Measurements from ENCODE around the gene NUP58. TPM values are rescaled to one million over a fixed set of nuclear protein-coding genes. Genes with fewer than 3 reads are reported as not detected.

The NUP58 gene
- total and polyA plus RNA-seq, 10 of the 15 experiments (the other 5 are each of a cell fraction or from before 2014, with no cell fraction given): 12.1 to 78.0 (median 48.9) TPM

GRCh38 chr13:25286969-25287961, 14.2 kb upstream of the NUP58 start, which contains the start of gene MTMR6 (continued):
- 0 out of 2 replicates have a peak, but pooled peaks have one; percentile 36 for TF ChIP-seq PAX5 (IDR thresholded peaks at IDR 0.05; ENCODE audit: borderline replicate concordance, low read depth, low read length)
- TF ChIP-seq, protein P1, sequence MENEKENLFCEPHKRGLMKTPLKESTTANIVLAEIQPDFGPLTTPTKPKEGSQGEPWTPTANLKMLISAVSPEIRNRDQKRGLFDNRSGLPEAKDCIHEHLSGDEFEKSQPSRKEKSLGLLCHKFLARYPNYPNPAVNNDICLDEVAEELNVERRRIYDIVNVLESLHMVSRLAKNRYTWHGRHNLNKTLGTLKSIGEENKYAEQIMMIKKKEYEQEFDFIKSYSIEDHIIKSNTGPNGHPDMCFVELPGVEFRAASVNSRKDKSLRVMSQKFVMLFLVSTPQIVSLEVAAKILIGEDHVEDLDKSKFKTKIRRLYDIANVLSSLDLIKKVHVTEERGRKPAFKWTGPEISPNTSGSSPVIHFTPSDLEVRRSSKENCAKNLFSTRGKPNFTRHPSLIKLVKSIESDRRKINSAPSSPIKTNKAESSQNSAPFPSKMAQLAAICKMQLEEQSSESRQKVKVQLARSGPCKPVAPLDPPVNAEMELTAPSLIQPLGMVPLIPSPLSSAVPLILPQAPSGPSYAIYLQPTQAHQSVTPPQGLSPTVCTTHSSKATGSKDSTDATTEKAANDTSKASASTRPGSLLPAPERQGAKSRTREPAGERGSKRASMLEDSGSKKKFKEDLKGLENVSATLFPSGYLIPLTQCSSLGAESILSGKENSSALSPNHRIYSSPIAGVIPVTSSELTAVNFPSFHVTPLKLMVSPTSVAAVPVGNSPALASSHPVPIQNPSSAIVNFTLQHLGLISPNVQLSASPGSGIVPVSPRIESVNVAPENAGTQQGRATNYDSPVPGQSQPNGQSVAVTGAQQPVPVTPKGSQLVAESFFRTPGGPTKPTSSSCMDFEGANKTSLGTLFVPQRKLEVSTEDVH (IDR thresholded peaks at IDR 0.05; ENCODE audit: low read depth, partially characterized antibody): no peak
- TF ChIP-seq IKZF1 (conservative IDR thresholded peaks at IDR 0.05): peak; percentile 86
- peak; percentile 58 for TF ChIP-seq LARP7 (IDR thresholded peaks at IDR 0.05)
- TF ChIP-seq BHLHE40 (IDR thresholded peaks at IDR 0.05; ENCODE audit: borderline replicate concordance in 1 of 2, low read depth in 2 of 2, low read length in 1 of 2): peak; percentile 78 to 82
- peak; percentile 98 for TF ChIP-seq MEF2B (IDR thresholded peaks at IDR 0.05; ENCODE audit: partially characterized antibody, poor library complexity, severe bottlenecking)
- TF ChIP-seq IKZF2 (IDR thresholded peaks at IDR 0.05): peak; percentile 28 to 57; a peak in 3 of 4 replicates
- TF ChIP-seq, protein P2, sequence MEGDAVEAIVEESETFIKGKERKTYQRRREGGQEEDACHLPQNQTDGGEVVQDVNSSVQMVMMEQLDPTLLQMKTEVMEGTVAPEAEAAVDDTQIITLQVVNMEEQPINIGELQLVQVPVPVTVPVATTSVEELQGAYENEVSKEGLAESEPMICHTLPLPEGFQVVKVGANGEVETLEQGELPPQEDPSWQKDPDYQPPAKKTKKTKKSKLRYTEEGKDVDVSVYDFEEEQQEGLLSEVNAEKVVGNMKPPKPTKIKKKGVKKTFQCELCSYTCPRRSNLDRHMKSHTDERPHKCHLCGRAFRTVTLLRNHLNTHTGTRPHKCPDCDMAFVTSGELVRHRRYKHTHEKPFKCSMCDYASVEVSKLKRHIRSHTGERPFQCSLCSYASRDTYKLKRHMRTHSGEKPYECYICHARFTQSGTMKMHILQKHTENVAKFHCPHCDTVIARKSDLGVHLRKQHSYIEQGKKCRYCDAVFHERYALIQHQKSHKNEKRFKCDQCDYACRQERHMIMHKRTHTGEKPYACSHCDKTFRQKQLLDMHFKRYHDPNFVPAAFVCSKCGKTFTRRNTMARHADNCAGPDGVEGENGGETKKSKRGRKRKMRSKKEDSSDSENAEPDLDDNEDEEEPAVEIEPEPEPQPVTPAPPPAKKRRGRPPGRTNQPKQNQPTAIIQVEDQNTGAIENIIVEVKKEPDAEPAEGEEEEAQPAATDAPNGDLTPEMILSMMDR (IDR thresholded peaks at IDR 0.05 in 2 of 3, conservative IDR thresholded peaks at IDR 0.05 in 1 of 3; ENCODE audit: control insufficient read depth in 2 of 3, extremely low read depth in 1 of 3, insufficient read depth in 1 of 3, low read depth in 3 of 3, low read length in 3 of 3): peak; percentile 96 to 99 (median 98); a peak in 5 of 6 replicates
- TF ChIP-seq NFXL1 (IDR thresholded peaks at IDR 0.05; ENCODE audit: borderline replicate concordance): no peak
- TF ChIP-seq MYB (IDR thresholded peaks at IDR 0.05; ENCODE audit: borderline replicate concordance, low read depth, low read length): peak; percentile 32; the same call in 1 of the 2 replicates
- TF ChIP-seq RAD21 (IDR thresholded peaks at IDR 0.05; ENCODE audit: insufficient read depth, low read depth, low read length): peak; percentile 52
- TF ChIP-seq ZNF592 (IDR thresholded peaks at IDR 0.05): peak; percentile 57; the same call in 1 of the 2 replicates
- TF ChIP-seq, protein P3, sequence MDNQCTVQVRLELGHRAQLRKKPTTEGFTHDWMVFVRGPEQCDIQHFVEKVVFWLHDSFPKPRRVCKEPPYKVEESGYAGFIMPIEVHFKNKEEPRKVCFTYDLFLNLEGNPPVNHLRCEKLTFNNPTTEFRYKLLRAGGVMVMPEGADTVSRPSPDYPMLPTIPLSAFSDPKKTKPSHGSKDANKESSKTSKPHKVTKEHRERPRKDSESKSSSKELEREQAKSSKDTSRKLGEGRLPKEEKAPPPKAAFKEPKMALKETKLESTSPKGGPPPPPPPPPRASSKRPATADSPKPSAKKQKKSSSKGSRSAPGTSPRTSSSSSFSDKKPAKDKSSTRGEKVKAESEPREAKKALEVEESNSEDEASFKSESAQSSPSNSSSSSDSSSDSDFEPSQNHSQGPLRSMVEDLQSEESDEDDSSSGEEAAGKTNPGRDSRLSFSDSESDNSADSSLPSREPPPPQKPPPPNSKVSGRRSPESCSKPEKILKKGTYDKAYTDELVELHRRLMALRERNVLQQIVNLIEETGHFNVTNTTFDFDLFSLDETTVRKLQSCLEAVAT (IDR thresholded peaks at IDR 0.05): peak; percentile 57; the same call in 1 of the 2 replicates
- TF ChIP-seq, protein P4, sequence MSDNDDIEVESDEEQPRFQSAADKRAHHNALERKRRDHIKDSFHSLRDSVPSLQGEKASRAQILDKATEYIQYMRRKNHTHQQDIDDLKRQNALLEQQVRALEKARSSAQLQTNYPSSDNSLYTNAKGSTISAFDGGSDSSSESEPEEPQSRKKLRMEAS (IDR thresholded peaks at IDR 0.05; ENCODE audit: low read depth, low read length): peak; percentile 80
- peak; percentile 73; the same call in 1 of the 2 replicates for TF ChIP-seq BACH1 (IDR thresholded peaks at IDR 0.05; ENCODE audit: borderline replicate concordance)
- TF ChIP-seq ESRRA (IDR thresholded peaks at IDR 0.05; ENCODE audit: low read length): no peak

Data from GM12878 (cell line).